GM21360 (cell line): Measurements from ENCODE around the gene UNC93B1.

ENCODE experiments used
- ATAC-seq: cut with Tn5 transposase; IDR thresholded peaks from one replicate; pipeline ENCODE4 v1.9.1; 2021; ENCODE audit warnings: mild to moderate bottlenecking, moderate library complexity; ENCODE audit not compliant: unreplicated experiment

Gene UNC93B1

GRCh38 chr11:68003846-68004550 is at the start of gene UNC93B1:
Gene UNC93B1, minus strand, starts transcription at chr11:68004097. Its CDS starts 54 bp downstream, at chr11:68004043.
- peak; percentile 58 for ATAC-seq

DNA sequence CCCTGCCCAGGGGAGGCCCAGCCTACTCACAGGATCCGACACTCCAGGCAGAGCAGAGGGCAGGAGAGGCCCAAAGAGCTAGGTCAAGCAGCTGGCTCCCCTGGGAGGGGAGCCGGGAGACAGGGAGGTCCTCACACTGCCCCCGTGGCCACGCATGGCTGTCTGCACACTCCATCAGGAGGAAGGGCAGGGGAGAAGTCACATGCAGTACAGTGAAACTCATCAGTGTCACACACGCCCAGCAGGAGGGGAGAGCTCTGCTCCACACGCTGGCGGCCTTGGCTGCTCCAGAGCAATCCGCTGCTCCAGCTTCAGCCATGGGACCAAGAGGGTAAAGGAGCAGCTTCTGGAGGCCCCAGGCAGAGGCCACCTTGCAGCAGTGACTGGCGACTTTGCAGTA is 49.2 kb upstream of the UNC93B1 start:
- ATAC-seq, result no peak

DNA sequence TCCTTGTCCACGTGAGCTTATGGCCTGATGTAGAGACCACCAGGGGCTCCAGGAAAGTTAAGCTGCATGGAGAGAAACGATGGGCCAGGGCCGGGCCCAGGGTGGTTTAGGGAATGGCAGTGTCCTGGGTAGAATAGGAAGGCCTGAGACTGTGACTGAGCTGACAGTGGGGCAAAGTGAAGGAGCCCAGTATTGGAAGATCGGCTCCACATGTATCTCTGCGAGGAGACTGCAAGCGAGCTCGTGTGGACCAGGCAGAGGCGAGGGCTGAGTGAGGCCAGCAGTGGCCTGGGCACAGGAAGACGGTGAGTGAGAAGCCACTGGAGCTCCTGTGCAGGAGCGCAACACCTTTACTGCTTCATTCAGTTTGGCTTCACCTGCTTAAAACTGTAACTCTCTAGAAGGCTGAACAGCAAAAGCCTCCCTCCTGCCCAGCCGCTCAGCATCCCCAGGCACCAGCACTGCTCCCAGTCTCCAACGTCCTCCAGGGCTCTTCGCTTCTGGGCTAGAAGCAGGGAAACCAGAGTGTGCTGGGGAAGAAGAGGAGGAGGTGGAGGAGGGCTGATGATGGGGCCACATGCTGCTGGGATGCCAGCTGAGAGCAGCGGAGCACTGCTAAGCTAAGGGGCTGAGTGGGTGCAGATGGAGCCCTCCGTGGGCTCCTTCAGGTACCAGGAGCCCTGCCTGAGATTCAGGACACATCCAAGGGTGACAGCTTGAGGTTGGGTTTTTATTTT is 48.4 kb upstream of the UNC93B1 start:
- ATAC-seq, result no peak

GRCh38 chr11:68051191-68052136 is 47.6 kb upstream of the UNC93B1 start:
- ATAC-seq, result no peak

DNA sequence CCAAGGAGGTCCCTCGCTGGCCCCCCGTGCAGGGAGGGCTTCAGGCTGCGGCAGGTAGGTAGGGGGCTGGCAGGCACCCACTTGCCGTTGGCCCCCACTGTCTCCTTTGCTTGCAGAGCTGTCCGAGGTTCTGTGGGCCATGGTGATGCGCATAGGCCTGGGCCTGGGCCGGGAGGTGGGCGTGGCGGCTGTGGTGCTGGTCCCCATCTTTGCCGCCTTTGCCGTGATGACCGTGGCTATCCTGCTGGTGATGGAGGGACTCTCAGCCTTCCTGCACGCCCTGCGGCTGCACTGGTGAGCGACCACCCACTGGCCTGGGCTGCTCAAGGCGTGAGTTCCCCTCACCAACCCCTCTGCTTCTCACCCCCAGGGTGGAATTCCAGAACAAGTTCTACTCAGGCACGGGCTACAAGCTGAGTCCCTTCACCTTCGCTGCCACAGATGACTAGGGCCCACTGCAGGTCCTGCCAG is 46.5 kb upstream of the UNC93B1 start:
- ATAC-seq, result no peak

GRCh38 chr11:68049509-68050370 is 45.8 kb upstream of the UNC93B1 start:
- ATAC-seq, result no peak

DNA sequence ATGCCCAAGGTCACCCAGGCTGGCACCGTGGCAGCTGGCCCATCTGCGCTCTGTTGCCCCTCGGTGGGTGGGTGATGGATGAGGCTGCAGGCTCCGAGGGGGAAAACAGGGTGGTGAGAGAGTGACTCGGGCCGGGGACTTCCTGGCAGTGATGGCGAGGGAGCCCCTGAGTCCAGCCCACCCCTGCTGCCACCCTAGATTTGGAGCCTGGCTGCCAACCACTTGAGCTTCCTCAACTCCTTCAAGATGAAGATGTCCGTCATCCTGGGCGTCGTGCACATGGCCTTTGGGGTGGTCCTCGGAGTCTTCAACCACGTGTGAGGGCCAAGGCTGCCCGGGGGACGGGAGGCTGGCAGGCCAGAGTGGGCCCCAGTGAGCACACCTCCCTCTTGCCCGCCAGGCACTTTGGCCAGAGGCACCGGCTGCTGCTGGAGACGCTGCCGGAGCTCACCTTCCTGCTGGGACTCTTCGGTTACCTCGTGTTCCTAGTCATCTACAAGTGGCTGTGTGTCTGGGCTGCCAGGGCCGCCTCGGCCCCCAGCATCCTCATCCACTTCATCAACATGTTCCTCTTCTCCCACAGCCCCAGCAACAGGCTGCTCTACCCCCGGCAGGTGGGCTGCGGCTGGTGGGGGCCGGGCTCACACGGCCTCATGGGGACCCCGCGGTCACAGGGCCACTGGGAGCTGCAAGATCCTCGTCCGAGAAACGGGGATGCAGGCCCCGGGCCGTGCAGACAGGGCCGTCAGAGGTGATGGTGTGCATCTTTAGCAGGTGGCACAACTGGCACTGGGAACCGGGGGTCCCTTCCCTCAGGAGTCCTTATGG is 45.0 kb upstream of the UNC93B1 start:
- no peak for ATAC-seq

- ATAC-seq, result no peak
Measured at GRCh38 chr11:68047437-68048290, 43.8 kb upstream of the UNC93B1 start.

DNA sequence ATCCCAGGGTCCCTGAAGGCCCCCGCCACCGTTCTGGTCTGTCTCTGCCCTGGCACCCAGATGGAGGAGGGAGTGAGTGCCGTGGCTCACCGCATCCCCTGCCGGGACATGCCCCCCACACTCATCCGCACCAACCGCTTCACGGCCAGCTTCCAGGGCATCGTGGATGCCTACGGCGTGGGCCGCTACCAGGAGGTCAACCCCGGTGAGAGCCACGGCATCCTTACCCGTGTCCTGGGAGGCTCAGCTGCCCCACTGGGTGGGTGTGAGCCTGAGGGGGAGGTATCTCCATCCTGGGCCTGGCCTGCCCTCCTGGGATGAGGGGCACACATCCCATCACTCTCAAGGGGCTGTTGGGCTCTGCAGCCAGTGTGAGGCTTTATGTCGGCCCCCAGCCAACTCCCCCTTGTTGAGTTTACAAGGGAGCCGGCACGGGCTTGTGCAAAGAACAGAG is 41.0 kb upstream of the UNC93B1 start:
- ATAC-seq, result no peak

- ATAC-seq, result no peak
Measured at GRCh38 chr11:68044145-68044813, 40.4 kb upstream of the UNC93B1 start.

- no peak for ATAC-seq
Measured at GRCh38 chr11:68043349-68044144, 39.6 kb upstream of the UNC93B1 start.

- no peak for ATAC-seq
Measured at GRCh38 chr11:68043029-68043348, 39.1 kb upstream of the UNC93B1 start.

DNA sequence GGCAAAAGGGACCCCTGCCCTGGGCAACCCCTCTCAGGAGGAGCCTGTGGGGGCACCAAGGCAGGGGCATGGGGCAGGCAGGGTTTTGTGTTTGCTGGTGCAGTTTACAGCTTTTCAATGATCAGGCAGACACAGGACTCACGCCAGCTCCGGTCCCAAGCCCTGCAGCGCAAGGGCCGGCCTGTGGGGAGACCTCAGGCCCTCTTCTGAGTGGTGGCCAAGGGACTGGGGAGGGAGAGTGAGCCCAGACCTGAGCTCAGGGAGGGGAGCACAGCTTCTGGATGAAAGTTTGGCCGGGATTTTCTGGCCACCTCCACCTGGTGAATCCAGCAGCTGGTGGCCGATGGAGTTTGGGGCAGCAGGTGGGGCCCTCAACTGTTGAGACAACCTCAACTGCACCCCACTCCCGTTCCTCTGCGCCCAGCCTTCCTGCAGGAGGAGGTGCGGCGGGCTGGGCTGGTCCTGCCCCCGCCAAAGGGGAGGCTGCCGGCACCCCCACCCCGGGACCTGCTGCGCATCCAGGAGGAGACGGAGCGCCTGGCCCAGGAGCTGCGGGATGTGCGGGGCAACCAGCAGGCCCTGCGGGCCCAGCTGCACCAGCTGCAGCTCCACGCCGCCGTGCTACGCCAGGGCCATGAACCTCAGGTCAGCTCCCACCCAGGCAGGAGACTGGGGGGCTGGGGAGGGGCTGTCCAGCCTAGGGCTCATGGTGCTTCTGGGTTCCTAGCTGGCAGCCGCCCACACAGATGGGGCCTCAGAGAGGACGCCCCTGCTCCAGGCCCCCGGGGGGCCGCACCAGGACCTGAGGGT is 38.5 kb upstream of the UNC93B1 start:
- ATAC-seq, result no peak

- no peak for ATAC-seq
Measured at GRCh38 chr11:68041617-68042218, 37.8 kb upstream of the UNC93B1 start.

DNA sequence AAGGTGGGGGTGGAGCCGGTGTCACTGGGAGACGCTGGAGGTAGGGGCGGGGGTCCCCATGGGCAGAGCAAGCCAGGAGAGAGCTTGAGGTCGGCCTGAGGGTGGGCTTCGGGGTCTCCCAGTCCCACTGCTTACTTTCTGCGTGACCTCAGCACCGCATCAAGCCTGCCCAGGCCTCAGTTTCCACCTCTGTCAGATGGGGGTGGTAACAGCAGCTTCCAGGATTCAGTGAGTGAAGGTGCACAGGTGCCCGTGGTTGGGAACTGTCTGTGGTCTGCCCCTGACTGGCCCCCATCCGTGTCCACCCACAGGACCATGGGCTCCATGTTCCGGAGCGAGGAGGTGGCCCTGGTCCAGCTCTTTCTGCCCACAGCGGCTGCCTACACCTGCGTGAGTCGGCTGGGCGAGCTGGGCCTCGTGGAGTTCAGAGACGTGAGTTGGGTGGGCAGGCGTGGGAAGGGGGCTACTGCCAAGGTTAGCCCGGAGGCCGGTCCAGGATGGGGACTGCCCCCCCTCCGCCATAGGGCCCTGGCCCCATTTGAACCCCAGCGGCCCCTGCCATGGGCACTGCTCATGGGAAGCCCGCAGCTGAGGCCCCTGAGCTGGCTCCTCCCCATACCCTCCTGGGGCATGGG is 37.2 kb upstream of the UNC93B1 start:
- no peak for ATAC-seq
